ENCODE measurements around the gene PMM2.
"Not testable (repeated sequence)": the region's sequence is repeated elsewhere in the genome, so short reads cannot be mapped to it uniquely, and the experiment has no call there.

The PMM2 gene

DNA sequence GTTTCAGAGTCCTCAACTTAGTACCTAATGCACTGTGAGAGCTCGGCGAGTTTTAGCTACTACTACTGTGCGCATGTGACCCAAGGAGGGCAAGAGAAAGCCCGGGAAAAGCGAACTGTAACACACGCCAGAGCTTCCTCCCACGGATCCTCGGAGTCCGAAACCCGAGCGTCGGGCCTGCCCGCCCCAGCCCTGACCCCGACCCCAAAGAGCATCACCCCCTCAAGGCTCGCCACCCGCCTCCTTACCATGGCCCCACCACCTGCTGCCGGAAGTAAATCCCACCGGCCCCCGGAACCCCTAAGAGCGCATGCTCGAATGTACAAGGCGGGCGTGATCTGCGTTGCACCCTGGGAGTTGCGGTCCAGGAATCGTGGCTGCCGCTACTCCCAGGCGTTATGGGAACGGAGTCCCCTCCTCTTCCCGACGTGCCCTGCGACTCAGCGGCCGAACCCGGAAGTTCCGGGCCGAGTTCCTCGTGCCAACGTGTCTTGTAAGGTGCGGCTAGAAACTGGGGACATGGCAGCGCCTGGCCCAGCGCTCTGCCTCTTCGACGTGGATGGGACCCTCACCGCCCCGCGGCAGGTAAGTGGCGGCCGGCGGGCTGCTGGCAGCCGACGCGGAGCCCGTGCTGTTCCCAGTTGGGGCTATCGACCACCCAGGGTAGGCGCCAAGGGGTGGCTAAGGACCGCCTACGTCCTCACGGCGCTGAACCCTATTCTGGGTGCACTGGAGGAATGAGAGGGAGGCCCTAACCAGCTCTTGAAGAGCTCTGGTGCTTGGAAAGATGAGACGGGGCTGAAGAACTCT, at the start of gene PMM2, which contains the start of gene TMEM186:
Gene PMM2 (plus strand): TSS at position 476 of the 810 bp plus-strand sequence. CDS start 44 bp downstream, at position 520.
Gene TMEM186 (minus strand): TSS at position 276 of the 810 bp plus-strand sequence. CDS start 25 bp downstream, at position 251.
- DNase-seq = peak; percentile 96

DNA sequence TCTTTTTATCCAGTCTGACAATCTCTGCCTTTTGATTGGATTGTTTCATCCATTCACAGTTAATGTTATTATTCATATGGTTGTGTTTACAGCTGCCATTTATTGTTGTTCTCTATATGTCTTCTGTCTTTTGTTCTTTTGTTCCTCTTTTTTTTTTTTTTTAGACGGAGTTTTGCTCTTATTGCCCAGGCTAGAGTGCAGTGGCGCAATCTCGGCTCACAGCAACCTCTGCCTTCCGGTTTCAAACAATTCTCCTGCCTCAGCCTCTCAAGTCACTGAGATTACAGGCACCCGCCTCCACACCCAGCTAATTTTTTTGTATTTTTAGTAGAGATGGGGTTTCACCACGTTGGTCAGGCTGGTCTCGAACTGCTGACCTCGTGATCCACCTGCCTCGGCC, 48.7 kb upstream of the PMM2 start:
- DNase-seq = not testable (repeated sequence)

DNA sequence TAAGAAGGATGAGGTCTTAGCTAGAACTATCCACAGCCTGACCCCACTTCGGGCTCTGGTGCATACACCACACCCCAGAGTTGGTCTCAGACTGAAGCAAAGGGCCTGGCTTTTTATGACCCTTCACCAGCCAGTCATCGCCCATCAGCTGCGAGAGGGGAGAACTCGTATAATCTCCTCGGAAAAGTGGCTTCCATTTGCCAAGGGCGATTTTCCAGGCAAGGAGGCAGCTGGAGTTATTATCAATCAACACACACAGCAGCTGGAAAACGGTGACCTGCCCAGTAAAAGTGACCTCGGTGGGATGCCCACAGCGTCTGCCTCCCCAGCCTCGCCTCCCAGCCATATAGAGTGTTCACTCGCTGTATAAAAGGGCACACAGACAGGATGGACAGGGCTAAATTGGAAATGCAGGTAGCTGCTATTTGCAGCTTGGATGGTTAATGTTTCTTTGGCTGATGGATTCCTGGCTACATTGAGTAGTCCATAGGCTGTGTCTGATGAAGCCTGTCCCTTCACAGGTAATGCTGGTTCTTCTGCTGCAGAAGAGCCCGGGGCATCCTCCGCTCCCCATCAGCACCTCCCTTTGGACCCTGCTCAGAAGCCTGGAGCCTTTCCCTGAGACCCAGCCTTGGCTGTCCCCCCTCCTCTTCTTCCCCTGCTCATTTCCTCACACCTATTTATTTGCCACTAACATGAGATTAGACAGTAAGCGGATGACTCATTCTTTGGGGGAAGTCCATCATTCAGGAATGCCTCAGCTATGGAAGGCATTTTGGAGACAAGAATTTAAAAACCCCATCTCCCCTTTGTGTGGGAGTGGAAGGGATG, 45.9 kb upstream of the PMM2 start:
- peak; percentile 78 for DNase-seq

DNA sequence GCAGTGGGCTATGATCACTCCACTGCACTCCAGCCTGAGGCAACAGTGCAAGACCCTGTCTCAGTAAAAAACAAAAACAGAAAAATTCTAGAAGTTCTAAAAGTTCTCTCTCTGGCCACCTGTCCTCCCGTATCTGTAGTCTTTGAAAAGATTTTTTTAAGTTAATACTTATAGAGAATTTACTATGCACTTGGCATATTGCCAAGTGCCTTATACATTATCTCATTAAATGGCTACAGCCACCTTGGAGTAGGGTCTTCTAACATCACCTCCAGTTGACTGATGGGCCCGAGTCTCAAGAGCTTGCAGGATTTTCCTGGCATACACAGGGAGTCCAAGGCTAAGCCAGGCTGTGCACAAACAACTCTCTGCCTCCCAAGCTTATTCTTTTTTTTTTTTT, 44.9 kb upstream of the PMM2 start:
- DNase-seq = no peak

DNA sequence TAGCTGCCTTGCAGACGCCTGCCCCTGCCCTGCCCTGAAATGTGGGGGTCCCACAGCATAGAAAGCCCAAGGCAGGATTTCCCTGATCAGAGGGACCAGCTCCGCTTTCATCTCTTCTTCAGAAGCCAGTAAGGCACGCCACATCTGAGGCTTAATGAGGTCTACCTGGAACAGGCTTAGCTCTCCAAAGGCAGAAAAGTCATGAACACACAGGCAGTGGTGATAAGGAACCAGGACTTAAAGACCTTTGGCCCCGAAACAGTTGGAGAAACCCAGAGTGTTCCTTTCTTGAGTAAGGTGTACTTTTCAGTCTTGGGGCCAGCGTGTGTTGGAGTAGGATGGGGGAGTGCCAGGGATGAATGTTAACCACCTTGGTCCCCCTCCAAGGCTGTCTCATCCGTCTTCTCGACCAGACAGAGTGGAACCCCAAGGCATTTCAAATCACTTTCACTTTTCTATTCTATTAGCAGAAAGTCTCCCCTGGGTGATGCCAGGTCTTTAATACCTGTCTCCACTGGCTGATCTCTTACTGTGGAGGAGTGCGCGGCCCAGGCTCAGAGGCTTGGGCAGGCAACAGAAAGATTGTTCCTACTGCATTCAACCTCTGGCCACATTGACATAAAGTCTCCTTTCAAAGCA, 44.1 kb upstream of the PMM2 start:
- no peak for DNase-seq

DNA sequence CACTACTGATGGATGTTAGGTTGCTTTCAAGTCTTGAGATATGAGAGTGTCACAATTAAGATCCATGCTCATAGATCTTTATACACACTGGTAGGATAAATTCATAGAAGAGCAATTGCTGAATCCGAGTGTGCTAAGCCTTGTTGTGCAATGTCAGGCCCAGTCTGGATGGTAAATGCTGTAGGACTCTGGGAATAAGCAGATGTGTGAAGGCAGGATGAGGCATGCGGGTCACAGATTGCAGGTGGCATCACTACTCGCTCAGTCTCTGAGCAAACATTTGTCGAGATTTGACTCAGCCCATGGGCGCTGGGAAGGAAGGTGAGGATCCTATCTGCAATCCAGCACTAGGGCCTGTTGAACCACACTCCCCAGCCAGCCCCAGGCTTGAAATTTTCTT, 40.9 kb upstream of the PMM2 start:
- DNase-seq = no peak

DNA sequence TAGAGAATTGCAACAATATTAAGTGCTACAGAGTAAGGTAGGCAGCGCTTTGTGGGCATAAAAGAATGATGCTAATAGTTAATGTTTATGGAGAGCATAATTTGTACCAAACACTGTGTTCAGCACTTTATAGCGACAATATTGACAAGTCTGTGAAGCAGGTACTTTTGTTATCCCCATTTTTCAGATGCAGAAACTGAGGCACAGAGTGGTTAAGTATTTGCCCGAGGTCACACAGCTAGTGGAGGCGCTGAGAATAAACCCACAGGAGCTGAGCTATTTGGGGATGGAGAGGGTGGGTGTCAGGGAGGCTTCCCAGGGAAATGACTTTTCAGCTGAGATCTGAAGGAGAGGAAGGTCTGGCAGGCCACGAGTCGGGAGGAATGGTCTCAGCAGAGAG, 39.6 kb upstream of the PMM2 start:
- DNase-seq = no peak

DNA sequence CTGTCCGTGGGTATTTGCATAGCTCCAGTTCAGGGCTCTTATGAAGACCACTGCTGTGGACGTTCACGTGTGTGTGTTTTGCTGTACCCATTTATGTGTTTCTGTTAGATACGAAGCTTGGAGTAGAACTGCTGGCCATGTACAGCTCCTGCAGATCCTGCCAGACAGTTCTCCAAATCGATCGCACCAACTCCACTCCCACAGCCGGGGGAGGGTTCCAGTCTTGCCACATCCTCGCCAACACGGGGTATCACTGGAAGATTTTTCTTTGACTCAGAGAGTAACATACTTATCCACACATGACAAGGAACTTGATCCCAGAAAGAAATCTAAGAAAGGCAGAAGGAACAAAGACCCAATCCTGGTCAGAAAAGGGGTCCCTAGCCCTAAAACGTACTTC, 37.6 kb upstream of the PMM2 start:
- no peak for DNase-seq

DNA sequence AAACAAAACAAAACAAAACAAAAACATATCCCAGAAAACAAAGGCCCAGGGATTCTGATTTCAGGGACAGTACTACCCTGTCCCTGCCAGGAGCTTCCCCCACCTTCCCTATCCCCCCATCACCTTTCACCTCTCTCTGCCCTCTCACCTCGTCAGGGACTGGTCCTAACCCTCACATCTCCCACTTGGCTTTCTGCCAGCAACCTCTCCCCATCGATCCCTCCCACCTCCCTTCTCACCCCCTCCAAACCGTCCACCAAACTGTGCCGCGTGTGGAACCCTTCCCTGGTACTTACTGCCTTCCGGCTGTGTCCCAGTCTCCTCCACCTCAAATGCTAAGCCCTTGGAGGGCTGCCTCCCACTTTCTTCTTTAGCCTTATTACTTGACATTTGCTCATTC, 36.6 kb upstream of the PMM2 start:
- DNase-seq = no peak

DNA sequence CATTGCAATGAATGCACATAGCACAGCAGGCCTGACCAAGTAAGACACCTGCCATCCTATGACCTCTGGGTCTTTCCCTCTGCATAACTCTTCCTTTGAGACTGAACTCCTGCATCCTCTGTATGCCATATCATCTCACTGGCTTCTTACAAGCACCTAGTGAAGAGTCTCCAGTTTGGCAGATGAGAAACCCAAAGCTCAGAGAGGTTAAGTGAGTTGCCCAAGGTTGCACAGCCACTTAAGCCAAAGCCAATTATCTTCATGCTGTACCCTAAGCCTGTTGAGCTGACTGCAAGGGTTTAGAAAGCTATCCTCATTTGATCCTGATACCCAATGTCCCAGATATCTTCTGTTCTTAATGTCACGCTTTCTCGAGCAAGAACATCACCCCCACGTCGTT, 35.4 kb upstream of the PMM2 start:
- DNase-seq = no peak

DNA sequence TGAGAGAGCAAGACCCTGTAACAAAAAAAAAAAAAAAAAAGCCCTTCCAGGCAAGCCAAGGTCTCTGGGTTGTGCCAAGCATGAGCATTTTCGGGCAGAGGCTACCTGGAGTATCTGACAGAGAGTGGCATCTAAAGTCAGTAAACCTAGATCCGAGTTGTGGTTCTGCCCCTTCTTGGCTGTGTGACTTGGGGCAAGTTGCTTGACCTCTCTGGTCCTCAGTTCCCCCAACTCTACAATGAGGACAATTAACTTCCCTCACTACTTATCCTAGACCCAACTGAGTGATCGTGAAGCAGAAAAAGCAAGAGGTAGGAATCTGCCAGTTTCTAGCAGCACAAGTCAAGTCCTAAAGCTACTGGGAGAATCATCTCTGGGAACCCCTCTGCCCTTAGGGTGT, 34.6 kb upstream of the PMM2 start:
- no peak for DNase-seq

DNA sequence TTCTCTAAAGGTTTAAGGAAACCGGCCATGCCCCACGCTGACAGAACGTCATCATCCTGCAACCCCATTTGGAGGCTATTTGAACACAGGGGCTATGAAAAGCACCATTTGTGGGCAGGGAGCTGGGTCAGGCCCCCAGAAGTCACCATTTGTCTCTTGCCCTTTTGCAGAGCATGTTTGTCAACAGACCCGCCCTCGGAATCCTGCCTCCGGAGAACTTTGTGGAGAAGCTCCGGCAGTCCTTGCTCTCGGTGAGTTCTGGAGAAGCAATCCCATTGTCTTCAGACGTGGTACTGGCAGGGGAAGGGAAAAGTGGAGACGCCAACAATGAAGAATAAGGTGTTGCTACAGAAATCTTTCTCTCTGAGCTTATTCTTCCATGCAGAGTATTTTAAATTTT, 33.7 kb upstream of the PMM2 start:
- no peak for DNase-seq

DNA sequence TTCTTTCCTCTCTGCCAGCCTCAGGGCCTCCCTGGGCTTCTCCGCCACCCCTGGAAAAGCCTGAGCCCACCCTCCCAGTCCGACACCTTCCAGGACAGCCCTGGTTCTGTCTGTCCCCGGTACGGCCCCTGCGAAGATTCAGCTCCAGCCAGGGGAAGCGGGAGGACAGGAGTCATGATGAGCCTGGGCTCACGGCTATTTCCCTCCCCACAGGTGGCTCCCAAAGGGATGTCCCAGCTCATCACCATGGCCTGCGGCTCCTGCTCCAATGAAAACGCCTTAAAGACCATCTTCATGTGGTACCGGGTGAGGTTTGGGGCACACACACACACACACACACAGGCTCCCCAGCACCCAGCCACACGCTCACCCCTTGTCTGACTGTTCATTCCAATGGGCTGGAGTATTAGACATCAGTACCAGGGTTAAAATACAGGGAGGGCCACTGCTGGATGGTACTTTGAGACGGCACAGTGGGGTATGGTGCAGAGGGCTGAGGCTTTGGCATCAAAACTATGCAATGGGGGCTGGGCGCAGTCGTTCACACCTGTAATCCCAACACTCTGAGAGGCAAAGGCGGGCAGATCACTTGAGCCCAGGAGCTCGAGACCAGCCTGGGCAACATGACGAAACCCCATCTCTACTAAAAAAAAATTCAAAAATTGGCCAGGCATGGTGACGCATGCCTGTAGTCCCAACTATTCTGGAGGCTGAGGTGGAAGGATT, 33.0 kb upstream of the PMM2 start:
- DNase-seq = no peak

DNA sequence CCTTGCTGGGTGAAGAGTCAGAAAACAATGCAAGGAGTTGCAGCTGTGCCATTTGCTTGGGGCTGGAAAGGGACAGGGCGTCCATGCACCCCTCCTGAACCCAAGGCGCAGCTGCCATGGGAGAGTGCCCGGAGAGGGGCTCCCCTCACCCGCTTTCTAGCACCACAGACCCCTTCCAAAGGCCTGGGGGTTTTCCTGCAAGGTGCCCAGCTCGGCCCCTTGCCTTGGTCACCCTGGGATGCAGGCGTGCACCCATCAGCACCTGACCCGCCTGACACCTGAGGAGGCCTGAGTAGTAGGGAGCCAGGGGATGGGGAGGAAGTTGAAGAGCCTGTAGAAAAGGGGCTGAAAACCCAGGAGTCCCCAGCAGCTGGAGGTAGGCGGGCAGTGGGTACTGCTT, 30.5 kb upstream of the PMM2 start:
- no peak for DNase-seq

DNA sequence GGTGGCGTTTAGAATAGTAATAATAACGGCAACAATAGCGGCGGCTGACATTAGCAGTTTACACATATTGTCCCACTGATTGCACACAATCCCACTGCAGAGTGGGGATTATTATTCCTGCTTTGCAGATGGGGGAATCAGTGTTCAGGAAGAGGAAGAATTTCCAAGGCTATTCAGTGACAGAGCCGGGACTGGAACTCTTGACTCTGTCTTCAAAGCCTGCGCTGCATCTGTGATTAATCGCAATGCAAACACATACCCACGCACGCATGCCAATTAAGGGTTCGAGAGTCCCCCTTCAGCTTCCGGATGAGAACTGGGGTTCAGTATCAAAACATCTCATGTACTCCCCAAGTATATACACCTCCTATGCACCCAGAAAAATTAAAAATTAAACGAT, 29.4 kb upstream of the PMM2 start:
- DNase-seq = no peak

DNA sequence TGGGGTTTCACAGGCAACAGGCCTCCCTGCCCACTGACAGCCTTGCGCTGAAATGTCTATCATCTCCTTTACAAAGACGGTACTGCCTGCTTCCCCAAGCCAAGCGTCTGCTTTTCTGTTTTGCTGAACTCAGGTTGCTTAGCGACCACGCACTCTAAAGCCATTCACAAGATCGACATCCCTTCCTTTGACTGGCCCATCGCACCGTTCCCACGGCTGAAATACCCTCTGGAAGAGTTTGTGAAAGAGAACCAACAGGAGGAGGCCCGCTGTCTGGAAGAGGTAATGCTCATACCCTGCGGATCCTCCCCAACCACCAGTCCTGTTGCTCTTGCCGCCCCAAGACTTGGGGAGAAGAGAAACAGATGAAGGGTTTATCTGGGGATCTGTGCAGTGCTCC, 28.9 kb upstream of the PMM2 start:
- no peak for DNase-seq

DNA sequence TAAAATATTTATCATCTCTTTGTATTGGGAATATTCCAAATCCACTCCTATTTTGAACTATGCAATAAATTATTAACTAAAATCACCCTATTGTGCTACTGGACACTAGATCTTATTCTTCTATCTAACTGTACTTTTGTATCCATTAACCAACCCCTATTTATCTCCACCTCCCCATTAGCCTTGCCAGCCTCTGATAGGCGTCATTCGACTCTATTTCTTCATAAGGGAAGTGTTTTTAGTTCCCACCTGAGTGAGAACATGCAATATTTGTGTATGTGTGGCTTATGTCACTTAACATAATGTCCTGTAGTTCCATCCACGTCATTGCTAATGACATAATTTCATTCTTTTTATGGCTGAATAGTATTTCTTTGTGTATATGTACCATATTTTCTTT, 24.1 kb upstream of the PMM2 start:
- DNase-seq = no peak

DNA sequence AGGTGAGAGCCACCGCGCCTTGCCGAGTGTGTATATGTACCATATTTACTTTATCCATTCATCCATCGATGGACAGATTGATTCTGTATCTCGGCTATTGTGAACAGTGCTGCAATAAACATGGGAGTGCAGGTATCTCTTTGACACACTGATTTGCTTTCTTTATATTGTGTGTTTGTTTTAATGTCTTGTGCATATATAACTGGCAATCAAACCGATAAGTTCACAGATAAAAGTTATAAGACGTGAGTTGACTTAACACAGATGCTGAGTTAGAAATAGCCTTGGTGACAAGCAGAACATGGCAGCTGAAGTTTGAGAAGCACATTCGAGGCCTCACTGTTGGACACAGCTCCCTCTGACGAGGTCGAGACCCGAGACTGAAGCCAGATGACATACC, 23.4 kb upstream of the PMM2 start:
- DNase-seq = no peak

DNA sequence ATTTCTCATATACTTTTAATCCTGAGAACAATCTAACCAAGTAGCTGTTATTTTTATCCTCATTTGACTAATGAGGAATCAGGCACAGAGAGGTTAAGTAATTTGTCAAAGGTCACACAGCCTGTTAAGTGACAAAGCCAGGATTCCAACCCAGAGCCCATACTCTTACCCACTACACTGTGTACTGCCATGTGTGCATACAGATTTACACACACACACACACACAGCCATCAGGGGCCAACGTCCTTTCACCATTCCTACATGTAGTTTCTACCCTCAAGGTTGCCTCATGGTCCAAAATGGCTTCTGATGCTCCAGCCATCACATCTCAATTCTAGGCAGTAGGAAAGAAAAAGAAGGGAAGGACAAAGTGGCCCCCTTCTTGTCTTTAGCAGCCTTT, 22.3 kb upstream of the PMM2 start:
- no peak for DNase-seq

DNA sequence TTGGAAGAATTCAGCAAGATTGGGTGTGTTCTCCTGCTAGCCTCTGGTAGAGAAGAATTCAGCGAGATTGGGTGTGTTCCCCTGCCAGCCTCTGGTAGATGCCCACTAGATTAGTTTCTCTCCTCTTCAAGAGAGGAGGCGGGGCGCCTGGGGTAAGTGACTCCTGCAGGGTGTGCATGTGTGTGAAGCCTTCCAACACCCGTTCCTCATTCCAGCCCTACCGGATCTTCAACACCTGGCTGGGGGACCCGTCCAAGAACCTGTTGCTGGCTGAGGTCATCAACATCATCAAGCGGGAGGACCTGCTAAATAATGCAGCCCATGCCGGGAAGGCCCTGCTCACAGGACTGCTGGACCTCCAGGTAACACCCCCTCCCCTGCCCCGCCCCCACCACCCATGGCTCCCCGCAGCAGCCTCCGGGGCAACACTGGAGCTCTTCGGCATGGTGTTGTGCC, 21.5 kb upstream of the PMM2 start:
- DNase-seq = no peak

DNA sequence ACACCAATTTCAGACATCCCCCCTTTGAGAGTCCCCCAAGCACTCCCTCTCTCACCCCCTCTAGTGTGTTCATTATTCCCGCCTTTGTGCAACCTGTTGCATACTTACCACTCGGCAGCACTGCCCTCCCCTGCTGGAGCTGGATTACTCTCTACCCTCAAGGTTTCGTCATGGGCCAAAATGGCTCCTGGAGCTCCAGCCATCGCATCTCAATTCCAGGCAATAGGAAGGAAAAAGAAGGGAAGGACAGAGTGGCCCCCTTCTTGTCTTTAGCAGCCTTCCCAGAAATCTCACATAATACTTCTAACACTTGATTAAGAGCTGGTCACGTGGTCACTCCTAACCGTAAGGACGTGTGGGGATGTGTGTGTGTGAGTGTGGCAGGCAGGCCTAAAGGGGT, 20.4 kb upstream of the PMM2 start:
- DNase-seq = no peak

DNA sequence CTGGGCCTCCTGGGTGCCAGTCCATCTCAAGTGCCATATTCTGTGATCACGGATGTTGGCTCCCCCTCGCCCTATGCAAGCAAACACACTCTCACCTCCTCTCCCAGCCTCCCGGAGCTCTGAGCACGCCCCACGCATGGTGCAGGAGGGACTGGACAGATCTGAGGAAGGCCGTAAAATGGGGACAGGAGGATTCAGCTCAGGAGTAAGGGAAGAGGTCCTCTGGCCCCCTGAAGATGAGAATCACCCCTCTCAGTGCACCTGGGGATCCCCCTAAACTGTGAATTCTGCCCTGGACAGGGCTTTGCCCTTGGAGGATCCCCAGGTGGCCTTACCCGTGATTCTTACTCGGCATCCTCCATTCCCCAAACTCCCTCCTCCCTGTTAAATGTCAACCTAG, 15.8 kb upstream of the PMM2 start:
- DNase-seq = no peak

DNA sequence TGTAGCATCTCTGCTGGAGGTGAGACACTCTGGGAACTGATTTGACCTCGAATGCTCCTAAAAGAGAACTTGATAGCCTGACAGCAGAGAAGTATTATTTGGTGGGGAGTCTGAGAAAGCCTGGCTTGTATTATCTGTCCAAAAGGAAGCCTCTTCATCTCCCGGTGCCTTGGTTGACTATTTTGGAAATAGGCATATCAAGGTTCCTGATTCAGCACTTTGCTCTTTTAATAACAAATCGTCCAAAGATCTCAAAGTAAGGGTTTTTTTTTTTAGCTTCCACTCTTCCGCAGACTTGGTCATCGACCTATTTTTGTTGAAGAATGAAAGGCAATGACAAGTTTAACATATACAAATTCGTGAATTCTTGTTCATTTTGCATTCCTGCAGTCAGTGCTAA, 15.0 kb upstream of the PMM2 start:
- DNase-seq = no peak

Measured in EL (cell line).